Stomach (tissue), 4 donors: ENCODE data around the gene MCRIP2.

ENCODE experiments used
- CTCF ChIP-seq, 7 experiments: fragments of 450-650 bp in 4 of 7; fragments of 200-600 bp in 3 of 7; sonication (generic) in 3 of 7; IDR thresholded peaks; one replicate each; pipeline ENCODE4 v1.5.1; 2016 to 2019; ENCODE audit warnings: antibody characterized with exemption in 7 of 7, control low read depth in 2 of 7, mild to moderate bottlenecking in 1 of 7
- EP300 ChIP-seq: sonication (generic); formaldehyde crosslinking; IDR thresholded peaks from one replicate; pipeline ENCODE4 v1.6.1; 2017; ENCODE audit warnings: antibody characterized with exemption
- POLR2A ChIP-seq, 4 donors: fragments of 450-650 bp; IDR thresholded peaks; one replicate each; pipeline ENCODE4 v1.6.1; 2016; ENCODE audit warnings: antibody characterized with exemption in 4 of 4, control low read depth in 2 of 4, mild to moderate bottlenecking in 1 of 4, moderate library complexity in 1 of 4
- POLR2AphosphoS5 ChIP-seq, 3 donors: sonication (generic); formaldehyde crosslinking; IDR thresholded peaks; one replicate each; pipeline ENCODE4 v1.6.1; 2016; ENCODE audit warnings: antibody characterized with exemption in 3 of 3

DNA sequence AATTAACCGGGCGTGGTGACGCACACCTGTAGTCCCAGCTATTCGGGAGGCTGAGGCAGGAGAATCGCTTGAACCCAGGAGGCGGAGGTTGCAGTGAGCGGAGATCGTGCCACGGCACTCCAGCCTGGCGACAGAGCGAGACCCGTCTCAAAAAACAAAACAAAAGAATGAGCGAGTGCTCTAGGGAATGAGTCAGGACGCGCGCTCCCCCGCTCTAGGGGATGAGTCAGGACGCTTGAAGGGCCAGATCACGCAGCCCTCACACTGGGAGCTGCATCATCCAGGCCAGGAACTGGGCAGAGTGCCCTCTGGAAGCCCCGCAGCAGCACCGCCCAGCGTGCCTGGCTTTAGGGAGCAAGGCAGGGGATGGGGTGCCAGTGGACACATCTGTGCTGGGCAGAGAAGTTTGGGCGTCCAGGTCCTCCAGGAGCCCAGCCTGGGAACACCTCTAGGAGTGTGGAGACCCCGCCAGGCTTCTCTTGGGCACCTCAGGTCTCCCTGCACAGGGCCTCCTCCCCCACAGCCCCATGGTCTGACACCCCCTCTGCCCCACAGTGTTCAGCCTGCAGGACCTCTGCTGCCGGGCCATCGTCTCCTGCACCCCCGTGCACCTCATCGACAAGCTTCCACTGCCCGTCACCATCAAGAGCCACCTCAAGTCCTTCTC lies 14.7 kb upstream of the MCRIP2 start:
- no peak for TF ChIP-seq POLR2A (IDR thresholded peaks at IDR 0.05)
- no peak for TF ChIP-seq CTCF (IDR thresholded peaks at IDR 0.05)
- no peak for TF ChIP-seq EP300
- no peak for TF ChIP-seq POLR2AphosphoS5 (IDR thresholded peaks at IDR 0.05)
